Measurements from ENCODE around the gene ARMC2. TPM values are rescaled to one million over a fixed set of nuclear protein-coding genes. Genes with fewer than 3 reads are reported as not detected.
A peak's percentile ranks its signal among the peaks of the same experiment; 100 is the strongest.

The ARMC2 gene
- total and polyA plus RNA-seq, 7 donors = 0.56 to 3.7 (median 2.0) TPM

DNA sequence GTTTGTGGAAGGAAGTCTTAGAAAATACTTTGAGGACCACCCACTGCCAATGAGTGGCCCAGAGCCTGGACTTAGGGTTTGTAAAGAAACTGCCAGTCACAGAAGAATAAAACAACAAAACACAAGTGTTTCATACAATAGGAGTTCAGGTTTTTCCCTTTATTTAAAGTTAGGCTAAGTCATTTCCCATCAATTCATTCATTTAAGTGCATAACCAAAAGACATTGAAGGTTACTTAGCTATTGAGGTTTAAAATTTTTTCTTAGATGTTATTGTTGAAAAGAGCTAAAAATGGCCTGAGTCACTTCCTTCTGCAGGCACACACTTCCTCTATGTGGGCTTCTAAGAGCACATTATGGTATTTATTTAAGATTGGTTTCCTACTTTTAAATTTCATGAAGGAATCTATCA, 54.2 kb downstream of the ARMC2 start:
- intact Hi-C loops (cut with DNase I) = no loop called here
- Histone ChIP-seq H3K27me3 (ENCODE audit: insufficient read depth in 3 of 3, low read length in 2 of 3) (no peaks in the 10 kb centered on the region), H3K36me3 (ENCODE audit: insufficient read depth in 1 of 2, low read depth in 1 of 2) (no peaks in the 10 kb centered on the region), H3K4me1 (peaks cover 11% of the 10 kb centered on the region), H3K9me3 (no peaks in the 10 kb centered on the region), H3K27ac (no peak overlapping the region), H3K4me3 (no peak overlapping the region)
- TF ChIP-seq, protein P1, sequence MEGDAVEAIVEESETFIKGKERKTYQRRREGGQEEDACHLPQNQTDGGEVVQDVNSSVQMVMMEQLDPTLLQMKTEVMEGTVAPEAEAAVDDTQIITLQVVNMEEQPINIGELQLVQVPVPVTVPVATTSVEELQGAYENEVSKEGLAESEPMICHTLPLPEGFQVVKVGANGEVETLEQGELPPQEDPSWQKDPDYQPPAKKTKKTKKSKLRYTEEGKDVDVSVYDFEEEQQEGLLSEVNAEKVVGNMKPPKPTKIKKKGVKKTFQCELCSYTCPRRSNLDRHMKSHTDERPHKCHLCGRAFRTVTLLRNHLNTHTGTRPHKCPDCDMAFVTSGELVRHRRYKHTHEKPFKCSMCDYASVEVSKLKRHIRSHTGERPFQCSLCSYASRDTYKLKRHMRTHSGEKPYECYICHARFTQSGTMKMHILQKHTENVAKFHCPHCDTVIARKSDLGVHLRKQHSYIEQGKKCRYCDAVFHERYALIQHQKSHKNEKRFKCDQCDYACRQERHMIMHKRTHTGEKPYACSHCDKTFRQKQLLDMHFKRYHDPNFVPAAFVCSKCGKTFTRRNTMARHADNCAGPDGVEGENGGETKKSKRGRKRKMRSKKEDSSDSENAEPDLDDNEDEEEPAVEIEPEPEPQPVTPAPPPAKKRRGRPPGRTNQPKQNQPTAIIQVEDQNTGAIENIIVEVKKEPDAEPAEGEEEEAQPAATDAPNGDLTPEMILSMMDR (IDR thresholded peaks at IDR 0.05) = no peak
- ATAC-seq (no peak), DNase-seq (no peak)

DNA sequence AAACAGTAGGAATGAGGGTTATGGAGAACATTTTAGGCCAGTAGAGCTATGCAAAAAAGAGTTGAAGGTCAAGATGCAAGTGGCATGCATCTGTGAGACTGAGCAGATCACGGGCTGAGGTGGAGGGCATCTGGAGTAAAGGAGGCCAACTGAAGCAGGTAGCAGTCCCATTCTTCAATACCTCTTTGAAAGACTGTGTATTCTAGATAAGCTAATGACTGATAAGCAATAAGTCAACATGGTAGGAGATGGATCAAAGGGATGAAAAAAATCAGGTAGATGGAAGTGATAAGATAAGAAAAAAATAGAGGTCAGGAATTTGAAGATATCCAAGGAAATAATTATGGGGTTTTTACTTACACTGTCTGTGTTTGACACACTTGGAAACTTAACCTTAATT, 55.6 kb downstream of the ARMC2 start:
- DNase-seq (no peak), ATAC-seq (no peak)
- H3K36me3 ChIP-seq (ENCODE audit: insufficient read depth in 1 of 2, low read depth in 1 of 2) = no peaks in the 10 kb centered on the region
- no peaks in the 10 kb centered on the region for H3K4me1 ChIP-seq
- H3K4me3 ChIP-seq = no peak overlapping the region
- no peak overlapping the region for H3K27ac ChIP-seq
- intact Hi-C loops (cut with DNase I) = no loop called here
- WGBS, 3 donors = 92 to 97% (median 93%) methylated on average over 1 of the region's 1 CpG
- H3K27me3 ChIP-seq (ENCODE audit: insufficient read depth in 3 of 3, low read length in 2 of 3) = no peaks in the 10 kb centered on the region
- H3K9me3 ChIP-seq = no peaks in the 10 kb centered on the region
- TF ChIP-seq, protein P1 (IDR thresholded peaks at IDR 0.05) = no peak

DNA sequence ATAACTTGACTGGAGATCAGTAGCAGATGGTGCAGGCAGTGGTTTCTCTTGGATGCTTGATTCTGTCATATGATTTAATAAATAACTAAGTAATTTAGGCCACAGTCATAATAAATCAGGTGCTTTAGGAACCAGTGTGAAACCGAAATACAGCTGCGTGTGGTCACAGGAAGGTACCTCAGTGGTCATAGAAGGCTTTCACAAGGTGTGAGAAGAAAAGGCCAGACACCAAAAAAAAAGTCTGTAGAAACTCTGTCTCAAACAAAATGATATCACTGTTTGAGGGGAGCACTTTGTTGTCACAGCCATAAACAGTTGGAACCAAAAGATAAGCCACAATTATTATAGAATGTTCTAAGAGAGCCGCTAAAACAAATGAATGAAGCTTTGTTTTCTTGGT, 56.5 kb downstream of the ARMC2 start:
- H3K4me1 ChIP-seq = no peaks in the 10 kb centered on the region
- no peaks in the 10 kb centered on the region for H3K36me3 ChIP-seq (ENCODE audit: insufficient read depth in 1 of 2, low read depth in 1 of 2)
- WGBS, 3 donors = 85 to 89% (median 87%) methylated on average over 3 of the region's 3 CpGs
- TF ChIP-seq, protein P1 (IDR thresholded peaks at IDR 0.05) = no peak
- intact Hi-C loops (cut with DNase I) = no loop called here
- H3K9me3 ChIP-seq = no peaks in the 10 kb centered on the region
- no peak overlapping the region for H3K4me3 ChIP-seq
- no peak overlapping the region for H3K27ac ChIP-seq
- DNase-seq (no peak), ATAC-seq (no peak)
- no peaks in the 10 kb centered on the region for H3K27me3 ChIP-seq (ENCODE audit: insufficient read depth in 3 of 3, low read length in 2 of 3)

DNA sequence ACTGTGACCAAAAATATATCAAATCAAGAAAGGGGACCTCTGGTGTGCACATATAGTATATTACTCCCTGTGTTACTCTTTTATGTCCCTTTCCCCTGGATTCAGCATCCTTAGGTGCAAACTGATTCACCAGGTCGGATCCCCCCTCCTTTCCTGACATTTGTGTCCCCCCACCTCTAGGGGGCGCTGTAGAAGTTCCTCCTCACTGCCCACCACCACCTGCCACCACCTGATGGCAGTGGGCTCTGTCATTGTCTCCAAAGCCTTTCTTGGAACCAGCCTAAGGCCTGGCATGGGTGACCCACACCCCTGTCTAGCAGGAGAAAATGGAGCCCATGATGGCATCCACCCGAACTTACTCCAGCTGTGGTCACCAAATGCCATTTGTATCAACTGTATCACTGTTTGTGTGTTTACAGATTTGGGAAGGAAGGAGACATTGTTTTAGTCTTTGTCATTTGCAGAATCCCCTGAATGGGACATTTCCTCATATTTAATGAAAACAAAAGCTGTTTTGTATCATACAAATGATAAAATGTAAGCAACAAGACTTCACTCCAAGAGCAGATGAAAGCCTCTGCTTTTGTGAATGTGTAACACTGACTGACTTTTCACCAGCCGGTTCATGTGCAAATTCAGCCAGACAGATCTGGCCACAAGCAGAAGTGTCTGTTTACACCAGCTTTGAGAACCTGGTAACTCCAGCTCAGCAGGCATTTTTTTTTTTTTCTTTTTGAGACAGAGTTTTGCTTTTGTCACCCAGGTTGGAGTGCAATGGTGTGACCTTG, 66.2 kb downstream of the ARMC2 start:
- Histone ChIP-seq H3K27me3 (ENCODE audit: insufficient read depth in 3 of 3, low read length in 2 of 3) (no peaks in the 10 kb centered on the region), H3K4me3 (no peak overlapping the region), H3K9me3 (no peaks in the 10 kb centered on the region), H3K27ac (no peak overlapping the region), H3K36me3 (ENCODE audit: insufficient read depth in 1 of 2, low read depth in 1 of 2) (no peaks in the 10 kb centered on the region), H3K4me1 (peaks cover 7% of the 10 kb centered on the region)
- WGBS, 3 donors = 52 to 72% (median 57%) methylated on average over 4 of the region's 4 CpGs
- ATAC-seq (peak in 3 of 4 donors; percentile 27 to 63 (median 38)), DNase-seq (no peak)
- TF ChIP-seq, protein P1 (IDR thresholded peaks at IDR 0.05) = peak; percentile 7
- intact Hi-C loops (cut with DNase I) = no loop called here

DNA sequence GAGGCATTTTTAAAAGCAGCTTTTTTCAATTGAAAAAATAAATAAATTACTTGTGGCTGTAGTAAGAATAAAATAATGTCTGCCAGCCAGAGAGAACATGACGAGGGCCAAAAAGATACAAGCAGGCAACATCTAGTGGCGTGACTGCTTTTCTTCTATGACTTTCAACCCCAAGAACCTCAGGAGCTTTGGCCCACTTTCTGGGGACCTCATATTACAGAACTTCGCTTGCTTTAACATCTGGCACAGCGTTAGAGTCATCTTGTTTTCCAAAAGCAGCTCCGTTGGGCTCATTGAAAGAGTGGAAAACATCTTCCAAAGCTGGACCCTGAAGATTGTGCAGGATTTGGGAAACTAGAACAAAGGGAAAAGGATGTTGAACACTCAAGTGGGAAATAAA, 67.0 kb downstream of the ARMC2 start:
- Histone ChIP-seq H3K27me3 (ENCODE audit: insufficient read depth in 3 of 3, low read length in 2 of 3) (no peaks in the 10 kb centered on the region), H3K27ac (no peak overlapping the region), H3K4me1 (peaks cover 7% of the 10 kb centered on the region), H3K4me3 (no peak overlapping the region), H3K9me3 (no peaks in the 10 kb centered on the region), H3K36me3 (ENCODE audit: insufficient read depth in 1 of 2, low read depth in 1 of 2) (no peaks in the 10 kb centered on the region)
- intact Hi-C loops (cut with DNase I) = no loop called here
- DNase-seq = no peak
- ATAC-seq = no peak
- WGBS, 3 donors = 40 to 72% (median 48%) methylated on average over 5 of the region's 5 CpGs
- TF ChIP-seq, protein P1 (IDR thresholded peaks at IDR 0.05) = no peak
